Measurements from ENCODE around the gene MACROD1.

GRCh38 chr11:64037027-64037634, 128.8 kb downstream of the MACROD1 start:
- no peak for TF ChIP-seq CTCF (IDR thresholded peaks at IDR 0.05)
- no peak for TF ChIP-seq EZH2 (IDR thresholded peaks at IDR 0.05; ENCODE audit: borderline replicate concordance, insufficient read depth, low read depth, low read length, poor library complexity, severe bottlenecking)

Measured in B cell (primary cell).